GM12878 (cell line): ENCODE results near the gene SURF2. TPM values are rescaled to one million over a fixed set of nuclear protein-coding genes. Genes with fewer than 3 reads are reported as not detected.

ENCODE experiments used
- ATAC-seq: fragments of 200-7000 bp; cut with Tn5 transposase; 3 replicates; pipeline ENCODE4 v1.9.1; 2020; ENCODE audit warnings: mild to moderate bottlenecking, moderate library complexity
- BruUV-seq: library from RNA; stranded (reverse); fragments of 400-500 nt; replicated peaks from 2 replicates; lab custom pipeline; 2021; lab: Mats Ljungman, UMichigan
- CTCF ChIA-PET: fragments of 300-600 bp; sonication (Branson Sonifier 250); formaldehyde crosslinking; extraction: SDS; loops from one replicate; lab custom pipeline; 2021; ENCODE audit warnings: inconsistent platforms; lab: Yijun Ruan, JAX
- POLR2A ChIA-PET: fragments of 350-600 bp; formaldehyde crosslinking; extraction: SDS; loops from one replicate; lab custom pipeline; 2021; ENCODE audit warnings: inconsistent platforms; lab: Charles Lee
- RAD21 ChIA-PET: fragments of 300-600 bp; sonication (Branson Sonifier 250); formaldehyde crosslinking; loops from one replicate; lab custom pipeline; 2023; ENCODE audit warnings: antibody characterized with exemption; ENCODE audit not compliant: unreplicated experiment; lab: Charles Lee
- SMC1A ChIA-PET: fragments of 300-600 bp; sonication (Branson Sonifier 250); formaldehyde crosslinking; loops from one replicate; lab custom pipeline; 2023; ENCODE audit not compliant: unreplicated experiment, uncharacterized antibody; lab: Charles Lee
- DNase-seq: peaks from one replicate; pipeline ENCODE4 v3.0.0-alpha.2; 2011; ENCODE audit warnings: low read depth, low spot score
- FAIRE-seq: peaks from 3 replicates; lab custom pipeline; 2011; peaks lifted over from hg19 to GRCh38; lab: Jason Lieb, UNC
- H2AFZ ChIP-seq: 2 replicates; pipeline ENCODE4 v1.6.0; 2011; ENCODE audit warnings: low read depth, low read length, control low read depth; ENCODE audit not compliant: control insufficient read depth
- H3K27ac ChIP-seq: 2 replicates; pipeline ENCODE4 v1.5.1; 2011; ENCODE audit warnings: control low read depth; ENCODE audit not compliant: control insufficient read depth, insufficient read depth
- H3K27me3 ChIP-seq, 2 experiments: replicated peaks in 1 of 2; 2 replicates each; pipeline versions ENCODE4 v1.6.0 to v1.6.1; 2011; ENCODE audit warnings: low read length in 1 of 2; ENCODE audit not compliant: control insufficient read depth in 2 of 2, insufficient read depth in 2 of 2
- H3K36me3 ChIP-seq, 2 experiments: 2 replicates each; pipeline ENCODE4 v1.5.1; 2011; ENCODE audit warnings: low read length in 1 of 2; ENCODE audit not compliant: control insufficient read depth in 2 of 2, insufficient read depth in 2 of 2
- H3K4me1 ChIP-seq: 2 replicates; pipeline ENCODE4 v1.6.1; 2011; ENCODE audit warnings: mild to moderate bottlenecking, low read length, moderate library complexity, mixed read lengths; ENCODE audit not compliant: control insufficient read depth, insufficient read depth
- H3K4me2 ChIP-seq: 2 replicates; pipeline ENCODE4 v1.6.0; 2011; ENCODE audit warnings: control low read depth; ENCODE audit not compliant: control insufficient read depth, insufficient read depth
- H3K4me3 ChIP-seq: fragments of 200-600 bp; sonication (generic); 2 replicates; pipeline ENCODE4 v1.5.1; 2016
- H3K79me2 ChIP-seq: 2 replicates; pipeline ENCODE4 v1.6.0; 2011; ENCODE audit warnings: low read length; ENCODE audit not compliant: control insufficient read depth, insufficient read depth
- H3K9ac ChIP-seq: 2 replicates; pipeline ENCODE4 v1.8.0; 2011; ENCODE audit warnings: low read length, control low read depth, mixed read lengths; ENCODE audit not compliant: control insufficient read depth, insufficient read depth
- H3K9me3 ChIP-seq: replicated peaks from 3 replicates; pipeline ENCODE4 v1.5.1; 2011; ENCODE audit warnings: mild to moderate bottlenecking, low read length; ENCODE audit not compliant: control insufficient read depth, insufficient read depth
- H4K20me1 ChIP-seq: 2 replicates; pipeline ENCODE4 v1.6.0; 2011; ENCODE audit not compliant: control insufficient read depth, insufficient read depth
- POLR2A ChIP-seq: IDR thresholded peaks from 2 replicates; pipeline ENCODE4 v1.6.1; 2011; ENCODE audit warnings: low read depth, mild to moderate bottlenecking, low read length
- POLR2AphosphoS5 ChIP-seq: IDR thresholded peaks from 2 replicates; pipeline ENCODE4 v1.6.1; 2011; ENCODE audit warnings: mild to moderate bottlenecking, low read length, inconsistent platforms
- RAD21 ChIP-seq: IDR thresholded peaks from 2 replicates; pipeline ENCODE4 v1.6.1; 2011; ENCODE audit warnings: mild to moderate bottlenecking, low read depth, low read length, moderate library complexity; ENCODE audit not compliant: insufficient read depth
- WGBS: methylation state at CpG from one replicate; pipeline ENCODE4 v1.1.6; 2016; ENCODE audit warnings: low lambda C conversion rate; ENCODE audit not compliant: insufficient replicate concordance, insufficient coverage; ENCODE audit errors: missing lambda C conversion rate; 5-methylcytosine and 5-hydroxymethylcytosine counted together
- in situ Hi-C: fragments of 300-500 bp; cut with MboI; formaldehyde crosslinking; loops from 9 replicates; pipeline ENCODE4 v1.14.3; 2018; ENCODE audit warnings: mixed read lengths
- intact Hi-C: fragments of 100-400 bp; cut with micrococcal nuclease; formaldehyde crosslinking; loops from one replicate; pipeline ENCODE4 v1.14.2; 2022; ENCODE audit not compliant: unreplicated experiment
- polyA plus RNA-seq, 11 experiments: library from polyadenylated mRNA; depleted of rRNA in 4 of 11; unstranded in 6 of 11; stranded (reverse) in 5 of 11; fragments of >200 nt; fragmentation: Nextera tagmentation in 4 of 11; fragmentation: Illumina TruSeq in 1 of 11; extraction: Ambion mirVana in 4 of 11; extraction: Trizol in 1 of 11; gene quantifications; 1 replicate in 1 of 11; 2 replicates in 10 of 11; pipeline versions ENCODE4 v1.2.1 to v1.2.3, GENCODE V29; 2011 to 2016; ENCODE audit warnings: inconsistent platforms in 2 of 11, missing spikeins in 2 of 11, low read depth in 1 of 11
- total RNA-seq, 4 experiments: library from RNA; depleted of rRNA in 3 of 4; stranded (reverse); fragments of >200 nt in 3 of 4; fragmentation: Illumina TruSeq in 1 of 4; extraction: Trizol in 1 of 4; gene quantifications; 2 replicates each; pipeline versions ENCODE4 v1.2.1 to v1.2.3, GENCODE V29; 2013 to 2021
- TF ChIP-seq, protein P1 (sequence below), 3 experiments: IDR thresholded peaks in 2 of 3; conservative IDR thresholded peaks in 1 of 3; 2 replicates each; pipeline ENCODE4 v1.5.1; 2011; ENCODE audit warnings: low read depth in 3 of 3, low read length in 3 of 3, mild to moderate bottlenecking in 3 of 3, control low read depth in 2 of 3, moderate library complexity in 2 of 3, inconsistent platforms in 1 of 3, mixed read lengths in 1 of 3; ENCODE audit not compliant: control insufficient read depth in 2 of 3, insufficient read depth in 1 of 3; ENCODE audit errors: extremely low read depth in 1 of 3
- TF ChIP-seq, protein P2 (sequence below): fragments of 450-650 bp; formaldehyde crosslinking; IDR thresholded peaks from 2 replicates; pipeline ENCODE4 v1.4.0; 2020; ENCODE audit warnings: mild to moderate bottlenecking, moderate library complexity

SURF2 gene
- total and polyA plus RNA-seq, 10 of the 15 experiments (the other 5 are each of a cell fraction or from before 2014, with no cell fraction given): 4.0 to 41.7 (median 20.8) TPM

- ChIA-PET RAD21 (no interaction called here), SMC1A (no interaction called here), CTCF (no interaction called here), POLR2A (interaction anchor here (1.5 kb wide), 1 partner anchor 11 kb away, joined by 3 read pairs; no protein-coding TSS in a partner anchor)
- Histone ChIP-seq H3K27me3 (no peaks in the 10 kb centered on the region), H4K20me1 (no peaks in the 10 kb centered on the region), H3K9ac (no peak overlapping the region), H3K36me3 (peaks cover 22 to 30% of the 10 kb centered on the region in 2 experiments; a peak in 3 of 4 replicates), H3K4me3 (no peak overlapping the region), H3K79me2 (peaks cover 21% of the 10 kb centered on the region), H3K27ac (no peak overlapping the region), H3K4me2 (no peak overlapping the region), H3K9me3 (no peaks in the 10 kb centered on the region), H2AFZ (no peak overlapping the region), H3K4me1 (no peaks in the 10 kb centered on the region; the same call in none of the 2 replicates)
- no TSS peak for BruUV-seq
- peak; percentile 3; the same call in 1 of the 2 replicates for TF ChIP-seq POLR2AphosphoS5
- TF ChIP-seq, protein P1, sequence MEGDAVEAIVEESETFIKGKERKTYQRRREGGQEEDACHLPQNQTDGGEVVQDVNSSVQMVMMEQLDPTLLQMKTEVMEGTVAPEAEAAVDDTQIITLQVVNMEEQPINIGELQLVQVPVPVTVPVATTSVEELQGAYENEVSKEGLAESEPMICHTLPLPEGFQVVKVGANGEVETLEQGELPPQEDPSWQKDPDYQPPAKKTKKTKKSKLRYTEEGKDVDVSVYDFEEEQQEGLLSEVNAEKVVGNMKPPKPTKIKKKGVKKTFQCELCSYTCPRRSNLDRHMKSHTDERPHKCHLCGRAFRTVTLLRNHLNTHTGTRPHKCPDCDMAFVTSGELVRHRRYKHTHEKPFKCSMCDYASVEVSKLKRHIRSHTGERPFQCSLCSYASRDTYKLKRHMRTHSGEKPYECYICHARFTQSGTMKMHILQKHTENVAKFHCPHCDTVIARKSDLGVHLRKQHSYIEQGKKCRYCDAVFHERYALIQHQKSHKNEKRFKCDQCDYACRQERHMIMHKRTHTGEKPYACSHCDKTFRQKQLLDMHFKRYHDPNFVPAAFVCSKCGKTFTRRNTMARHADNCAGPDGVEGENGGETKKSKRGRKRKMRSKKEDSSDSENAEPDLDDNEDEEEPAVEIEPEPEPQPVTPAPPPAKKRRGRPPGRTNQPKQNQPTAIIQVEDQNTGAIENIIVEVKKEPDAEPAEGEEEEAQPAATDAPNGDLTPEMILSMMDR (IDR thresholded peaks at IDR 0.05 in 2 of 3, conservative IDR thresholded peaks at IDR 0.05 in 1 of 3; ENCODE audit: control insufficient read depth in 2 of 3, extremely low read depth in 1 of 3, insufficient read depth in 1 of 3, low read depth in 3 of 3, low read length in 3 of 3): peak; percentile 7 to 35 (median 10); a peak in 4 of 6 replicates
- TF ChIP-seq, protein P2, sequence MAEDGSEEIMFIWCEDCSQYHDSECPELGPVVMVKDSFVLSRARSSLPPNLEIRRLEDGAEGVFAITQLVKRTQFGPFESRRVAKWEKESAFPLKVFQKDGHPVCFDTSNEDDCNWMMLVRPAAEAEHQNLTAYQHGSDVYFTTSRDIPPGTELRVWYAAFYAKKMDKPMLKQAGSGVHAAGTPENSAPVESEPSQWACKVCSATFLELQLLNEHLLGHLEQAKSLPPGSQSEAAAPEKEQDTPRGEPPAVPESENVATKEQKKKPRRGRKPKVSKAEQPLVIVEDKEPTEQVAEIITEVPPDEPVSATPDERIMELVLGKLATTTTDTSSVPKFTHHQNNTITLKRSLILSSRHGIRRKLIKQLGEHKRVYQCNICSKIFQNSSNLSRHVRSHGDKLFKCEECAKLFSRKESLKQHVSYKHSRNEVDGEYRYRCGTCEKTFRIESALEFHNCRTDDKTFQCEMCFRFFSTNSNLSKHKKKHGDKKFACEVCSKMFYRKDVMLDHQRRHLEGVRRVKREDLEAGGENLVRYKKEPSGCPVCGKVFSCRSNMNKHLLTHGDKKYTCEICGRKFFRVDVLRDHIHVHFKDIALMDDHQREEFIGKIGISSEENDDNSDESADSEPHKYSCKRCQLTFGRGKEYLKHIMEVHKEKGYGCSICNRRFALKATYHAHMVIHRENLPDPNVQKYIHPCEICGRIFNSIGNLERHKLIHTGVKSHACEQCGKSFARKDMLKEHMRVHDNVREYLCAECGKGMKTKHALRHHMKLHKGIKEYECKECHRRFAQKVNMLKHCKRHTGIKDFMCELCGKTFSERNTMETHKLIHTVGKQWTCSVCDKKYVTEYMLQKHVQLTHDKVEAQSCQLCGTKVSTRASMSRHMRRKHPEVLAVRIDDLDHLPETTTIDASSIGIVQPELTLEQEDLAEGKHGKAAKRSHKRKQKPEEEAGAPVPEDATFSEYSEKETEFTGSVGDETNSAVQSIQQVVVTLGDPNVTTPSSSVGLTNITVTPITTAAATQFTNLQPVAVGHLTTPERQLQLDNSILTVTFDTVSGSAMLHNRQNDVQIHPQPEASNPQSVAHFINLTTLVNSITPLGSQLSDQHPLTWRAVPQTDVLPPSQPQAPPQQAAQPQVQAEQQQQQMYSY: no peak
- TF ChIP-seq RAD21: peak; percentile 39; the same call in 1 of the 2 replicates
- TF ChIP-seq POLR2A: peak; percentile 61
- in situ Hi-C loops: no loop called here
- WGBS: 80% methylated on average over 20 of the region's 20 CpGs
- intact Hi-C loops: no loop called here
- DNase-seq: no peak
- no peak for ATAC-seq
- no peak for FAIRE-seq
Observed at GRCh38 chr9:133359399-133360175, 3.2 kb downstream of the SURF2 start.
